Activated CD4-positive, CD25-positive, alpha-beta regulatory T cell (primary cell): ENCODE data around the gene HIGD1B.

ENCODE experiments used
- DNase-seq, 4 experiments: peaks; one replicate each; lab custom pipeline; 2025; lab: John Stamatoyannopoulos, UW

The HIGD1B gene

GRCh38 chr17:44878627-44879221, 31.0 kb downstream of the HIGD1B start:
- DNase-seq, result no peak

GRCh38 chr17:44879376-44879775, 31.7 kb downstream of the HIGD1B start:
- no peak for DNase-seq

- no peak for DNase-seq
Observed at GRCh38 chr17:44880062-44880461, 32.4 kb downstream of the HIGD1B start.

GRCh38 chr17:44881145-44881544, 33.5 kb downstream of the HIGD1B start:
- DNase-seq, result no peak

GRCh38 chr17:44884941-44885340, 37.3 kb downstream of the HIGD1B start:
- DNase-seq, result no peak

- no peak for DNase-seq
Observed at GRCh38 chr17:44887016-44887415, 39.3 kb downstream of the HIGD1B start.

GRCh38 chr17:44887971-44888954, 40.6 kb downstream of the HIGD1B start:
- DNase-seq, result no peak

- no peak for DNase-seq
Observed at GRCh38 chr17:44889003-44889402, 41.3 kb downstream of the HIGD1B start.

- DNase-seq, result no peak
Observed at GRCh38 chr17:44892250-44892649, 44.6 kb downstream of the HIGD1B start.

- no peak for DNase-seq
Observed at GRCh38 chr17:44894642-44895041, 47.0 kb downstream of the HIGD1B start.

- no peak for DNase-seq
Observed at GRCh38 chr17:44898768-44899073, 51.0 kb downstream of the HIGD1B start.

- peak; percentile 91 to 97 (median 91) for DNase-seq
Observed at GRCh38 chr17:44899074-44899782, 51.5 kb downstream of the HIGD1B start, which contains the start of gene EFTUD2. Gene EFTUD2 (minus strand): TSS chr17:44899445. CDS start chr17:44894521, 4,924 bp downstream.
